Astrocyte of the cerebellum (primary cell): ENCODE measurements around the gene TRDMT1.

Experiments
- DNase-seq: peaks from one replicate; pipeline ENCODE4 v3.0.0-alpha.2; 2011; ENCODE audit warnings: low read depth
- H3K4me3 ChIP-seq: 2 replicates; pipeline ENCODE4 v1.5.1; 2011; ENCODE audit warnings: mild to moderate bottlenecking, low read depth, low read length, moderate library complexity
- CTCF ChIP-seq: IDR thresholded peaks from 2 replicates; pipeline ENCODE4 v1.5.1; 2012; ENCODE audit warnings: low read length, low read depth, moderate library complexity, mild to moderate bottlenecking; ENCODE audit errors: missing control alignments
- in situ Hi-C: cut with HindIII; loops from 2 replicates; pipeline ENCODE4 v1.10.0; 2017; ENCODE audit warnings: low sequenced_read_pairs

The TRDMT1 gene

GRCh38 chr10:17171141-17171641 is 30.3 kb downstream of the TRDMT1 start:
- H3K4me3 ChIP-seq, result no peak overlapping the region
- TF ChIP-seq CTCF, result no peak
- no peak for DNase-seq
- in situ Hi-C loops, result no loop called here

GRCh38 chr10:17169803-17170202 is 31.7 kb downstream of the TRDMT1 start:
- in situ Hi-C loops, result no loop called here
- DNase-seq, result no peak
- no peak overlapping the region for H3K4me3 ChIP-seq

GRCh38 chr10:17166699-17167098 is 34.8 kb downstream of the TRDMT1 start:
- in situ Hi-C loops, result no loop called here
- DNase-seq, result no peak
- no peak for TF ChIP-seq CTCF
- H3K4me3 ChIP-seq, result no peak overlapping the region

More at GRCh38 chr10:17169803-17170202, 31.7 kb downstream of the TRDMT1 start:
- no peak for TF ChIP-seq CTCF

- TF ChIP-seq CTCF, result no peak
- H3K4me3 ChIP-seq, result no peak overlapping the region
- in situ Hi-C loops, result no loop called here
- no peak for DNase-seq
Observed at GRCh38 chr10:17162828-17163227, 38.6 kb downstream of the TRDMT1 start.

GRCh38 chr10:17161775-17162174 is 39.7 kb downstream of the TRDMT1 start:
- no peak for DNase-seq
- no peak overlapping the region for H3K4me3 ChIP-seq
- no peak for TF ChIP-seq CTCF
- in situ Hi-C loops, result no loop called here

- no peak overlapping the region for H3K4me3 ChIP-seq
- no peak for DNase-seq
- in situ Hi-C loops, result no loop called here
- no peak for TF ChIP-seq CTCF
Observed at GRCh38 chr10:17157024-17157423, 44.4 kb downstream of the TRDMT1 start.

- no peak overlapping the region for H3K4me3 ChIP-seq
- in situ Hi-C loops, result no loop called here
- no peak for DNase-seq
- TF ChIP-seq CTCF, result no peak
Observed at GRCh38 chr10:17155826-17156225, 45.6 kb downstream of the TRDMT1 start.
